Colonic mucosa (tissue), 4 donors: Measurements from ENCODE around the gene TBCK. TPM values are rescaled to one million over a fixed set of nuclear protein-coding genes. Genes with fewer than 3 reads are reported as not detected.

Source experiments
- DNase-seq: peaks from one replicate; pipeline ENCODE4 v3.0.0-alpha.2; 2020
- H3K27ac ChIP-seq: fragments of 200-600 bp; one replicate; pipeline ENCODE4 v1.8.0; 2021
- H3K27me3 ChIP-seq: fragments of 200-600 bp; one replicate; pipeline ENCODE4 v1.8.0; 2021
- H3K36me3 ChIP-seq: fragments of 200-600 bp; one replicate; pipeline ENCODE4 v1.8.0; 2021
- H3K4me1 ChIP-seq: fragments of 200-600 bp; one replicate; pipeline ENCODE4 v1.8.0; 2021; ENCODE audit warnings: mild to moderate bottlenecking
- H3K4me3 ChIP-seq: fragments of 200-600 bp; one replicate; pipeline ENCODE4 v1.8.0; 2021
- H3K9ac ChIP-seq, 2 donors: one replicate each; pipeline ENCODE4 v1.7.0; 2013; ENCODE audit warnings: control low read depth in 2 of 2, low read depth in 2 of 2, low read length in 2 of 2
- H3K9me3 ChIP-seq: fragments of 200-600 bp; one replicate; pipeline ENCODE4 v1.8.0; 2021
- CTCF ChIP-seq: fragments of 200-600 bp; IDR thresholded peaks from one replicate; pipeline ENCODE4 v1.8.0; 2022; ENCODE audit warnings: antibody characterized with exemption, mild to moderate bottlenecking
- intact Hi-C: fragments of 100-400 bp; cut with DNase I; formaldehyde crosslinking; loops from one replicate; pipeline ENCODE4 v1.14.1; 2022
- total RNA-seq, 2 donors: library from RNA; stranded (reverse); fragmentation: NEBNext Ultra II Directional in 1 of 2; extraction: Animal tissue kit (Norgen Biotek cat#: 25700) in 1 of 2; gene quantifications; one replicate each; pipeline ENCODE4 v1.2.1, GENCODE V29; 2021
- donor health status: healthy.
- donor health status: DM: no; HTN: no; CAD: no.
- donor health status: DM: no; HTN: no; CAD: no.

TBCK gene
- total RNA-seq, 2 donors from 2014 or later: 27.4 to 33.9 TPM

DNA sequence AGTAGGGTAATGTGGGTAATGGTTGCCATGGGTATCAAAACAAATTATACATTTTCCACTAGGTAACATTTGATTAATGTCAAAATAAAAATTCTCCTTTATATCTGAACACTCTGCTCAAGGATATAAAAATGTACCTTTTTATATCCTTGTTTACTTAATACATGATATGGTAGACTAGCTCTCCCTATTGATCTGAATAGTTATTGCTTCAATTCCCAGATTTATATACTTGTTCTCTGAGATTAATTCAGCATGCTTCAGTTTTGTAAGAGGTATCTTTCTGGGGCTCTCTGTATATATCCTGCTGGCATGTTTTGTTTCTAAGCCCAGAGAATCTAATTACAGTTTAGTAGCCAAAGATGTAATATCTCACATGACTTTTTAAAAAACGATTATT, 251.0 kb downstream of the TBCK start:
- intact Hi-C loops: no loop called here
- no peaks in the 10 kb centered on the region for H3K9me3 ChIP-seq
- H3K9ac ChIP-seq: no peak overlapping the region
- H3K4me1 ChIP-seq: no peaks in the 10 kb centered on the region
- no peak for DNase-seq
- TF ChIP-seq CTCF: no peak
- no peak overlapping the region for H3K27ac ChIP-seq
- no peaks in the 10 kb centered on the region for H3K36me3 ChIP-seq
- H3K4me3 ChIP-seq: no peak overlapping the region
- no peaks in the 10 kb centered on the region for H3K27me3 ChIP-seq

- H3K27me3 ChIP-seq: no peaks in the 10 kb centered on the region
- no peaks in the 10 kb centered on the region for H3K9me3 ChIP-seq
- H3K27ac ChIP-seq: no peak overlapping the region
- no peaks in the 10 kb centered on the region for H3K4me1 ChIP-seq
- intact Hi-C loops: no loop called here
- H3K9ac ChIP-seq: no peak overlapping the region
- no peak overlapping the region for H3K4me3 ChIP-seq
- no peaks in the 10 kb centered on the region for H3K36me3 ChIP-seq
- DNase-seq: no peak
- no peak for TF ChIP-seq CTCF
Measured at GRCh38 chr4:106063009-106063408, 253.0 kb downstream of the TBCK start.

DNA sequence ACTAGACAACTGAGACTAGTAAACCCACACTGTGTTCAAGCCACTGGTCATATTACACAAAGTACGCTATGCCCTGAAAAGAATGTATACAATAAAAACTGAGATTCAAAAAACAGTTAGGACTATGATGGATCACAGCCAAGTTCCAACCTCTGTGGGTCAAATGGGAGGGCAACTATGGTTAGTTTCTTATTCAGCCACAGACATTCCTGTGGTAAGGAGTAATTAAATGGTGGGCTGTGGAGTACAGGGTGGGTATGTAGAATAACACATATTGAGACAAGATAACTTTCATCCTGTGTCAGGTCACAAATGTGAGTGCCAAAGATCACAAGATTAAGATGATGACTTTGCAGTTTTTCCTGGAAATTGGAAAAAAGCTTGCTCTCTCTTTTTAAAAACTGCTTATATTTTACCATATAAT, 253.5 kb downstream of the TBCK start:
- Histone ChIP-seq H3K27ac (no peak overlapping the region), H3K9ac (no peak overlapping the region), H3K9me3 (no peaks in the 10 kb centered on the region), H3K27me3 (no peaks in the 10 kb centered on the region), H3K36me3 (no peaks in the 10 kb centered on the region), H3K4me1 (no peaks in the 10 kb centered on the region), H3K4me3 (no peak overlapping the region)
- no peak for TF ChIP-seq CTCF
- intact Hi-C loops: no loop called here
- no peak for DNase-seq

GRCh38 chr4:106058921-106059320, 257.1 kb downstream of the TBCK start:
- Histone ChIP-seq H3K27ac (no peak overlapping the region), H3K9ac (no peak overlapping the region), H3K4me3 (no peak overlapping the region), H3K9me3 (no peaks in the 10 kb centered on the region), H3K27me3 (no peaks in the 10 kb centered on the region), H3K4me1 (no peaks in the 10 kb centered on the region), H3K36me3 (no peaks in the 10 kb centered on the region)
- DNase-seq: no peak
- no peak for TF ChIP-seq CTCF
- intact Hi-C loops: no loop called here

- no peaks in the 10 kb centered on the region for H3K4me1 ChIP-seq
- H3K9ac ChIP-seq: no peak overlapping the region
- DNase-seq: no peak
- H3K36me3 ChIP-seq: no peaks in the 10 kb centered on the region
- no peaks in the 10 kb centered on the region for H3K9me3 ChIP-seq
- no peak for TF ChIP-seq CTCF
- H3K4me3 ChIP-seq: no peak overlapping the region
- H3K27ac ChIP-seq: no peak overlapping the region
- no peaks in the 10 kb centered on the region for H3K27me3 ChIP-seq
- intact Hi-C loops: no loop called here
Measured at GRCh38 chr4:106056914-106057313, 259.1 kb downstream of the TBCK start.

DNA sequence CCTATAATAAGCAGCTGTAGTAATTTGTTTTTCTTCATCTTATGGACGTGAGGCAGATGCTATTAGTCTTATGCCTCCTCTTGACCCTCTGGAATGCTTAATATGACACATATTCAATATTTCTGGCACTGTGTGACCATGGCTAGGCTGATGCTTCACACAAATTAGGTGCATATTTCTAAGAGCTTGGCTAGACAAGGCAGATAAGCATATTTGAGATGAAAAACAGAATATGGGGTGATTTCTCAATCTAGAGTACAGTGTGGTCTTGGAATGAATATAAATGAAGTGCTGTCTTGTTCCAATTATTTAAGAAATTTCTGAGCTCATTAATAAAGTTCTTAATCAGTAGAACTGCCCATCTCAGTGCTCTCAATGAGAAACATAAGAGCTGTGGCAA, 264.5 kb downstream of the TBCK start:
- Histone ChIP-seq H3K27ac (no peak overlapping the region), H3K27me3 (no peaks in the 10 kb centered on the region), H3K4me1 (no peaks in the 10 kb centered on the region), H3K9ac (no peak overlapping the region), H3K4me3 (no peak overlapping the region), H3K9me3 (no peaks in the 10 kb centered on the region), H3K36me3 (no peaks in the 10 kb centered on the region)
- intact Hi-C loops: no loop called here
- no peak for DNase-seq
- TF ChIP-seq CTCF: no peak
